ENCODE measurements around the gene SARS1.

- TF ChIP-seq POLR2A (IDR thresholded peaks at IDR 0.05) (no peak), CTCF (IDR thresholded peaks at IDR 0.05) (peak in 1 of 4 experiments; percentile 12), POLR2AphosphoS5 (IDR thresholded peaks at IDR 0.05) (peak; percentile 60)
Measured at GRCh38 chr1:109240158-109241152, 26.7 kb downstream of the SARS1 start.

Measured in prostate gland (tissue), 2 donors.